ENCODE results near the gene MED25.

DNA sequence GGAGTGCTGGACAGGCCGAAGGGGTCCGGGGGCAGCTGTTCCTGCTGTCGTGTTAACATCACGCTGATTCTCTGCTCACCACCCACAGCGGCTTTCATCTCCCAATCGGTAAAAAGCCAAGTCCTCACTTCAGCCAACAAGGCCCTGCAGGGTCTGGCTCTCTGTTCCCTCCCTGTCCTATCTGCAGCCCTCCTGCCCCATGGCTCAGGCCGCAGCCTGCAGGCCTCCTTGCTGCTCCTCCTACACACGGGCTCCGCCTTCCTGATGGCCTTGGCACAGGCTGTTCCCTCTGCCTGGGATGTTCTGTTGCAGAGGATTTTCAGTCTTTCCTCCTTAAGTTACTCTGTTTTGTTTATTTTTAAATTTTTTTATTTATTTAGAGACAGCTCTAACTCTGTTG is 27.2 kb upstream of the MED25 start:
- TF ChIP-seq OVOL2 (CRISPR knock-in tag; IDR thresholded peaks at IDR 0.05; ENCODE audit: borderline replicate concordance) (no peak), NFE2L1 (CRISPR knock-in tag; IDR thresholded peaks at IDR 0.05) (no peak), ELF4 (CRISPR knock-in tag; IDR thresholded peaks at IDR 0.05; ENCODE audit: low read depth) (no peak), FOXK1 (CRISPR knock-in tag; IDR thresholded peaks at IDR 0.05) (no peak), ZNF121 (CRISPR knock-in tag; IDR thresholded peaks at IDR 0.05) (no peak)
- TF ChIP-seq, protein P1, sequence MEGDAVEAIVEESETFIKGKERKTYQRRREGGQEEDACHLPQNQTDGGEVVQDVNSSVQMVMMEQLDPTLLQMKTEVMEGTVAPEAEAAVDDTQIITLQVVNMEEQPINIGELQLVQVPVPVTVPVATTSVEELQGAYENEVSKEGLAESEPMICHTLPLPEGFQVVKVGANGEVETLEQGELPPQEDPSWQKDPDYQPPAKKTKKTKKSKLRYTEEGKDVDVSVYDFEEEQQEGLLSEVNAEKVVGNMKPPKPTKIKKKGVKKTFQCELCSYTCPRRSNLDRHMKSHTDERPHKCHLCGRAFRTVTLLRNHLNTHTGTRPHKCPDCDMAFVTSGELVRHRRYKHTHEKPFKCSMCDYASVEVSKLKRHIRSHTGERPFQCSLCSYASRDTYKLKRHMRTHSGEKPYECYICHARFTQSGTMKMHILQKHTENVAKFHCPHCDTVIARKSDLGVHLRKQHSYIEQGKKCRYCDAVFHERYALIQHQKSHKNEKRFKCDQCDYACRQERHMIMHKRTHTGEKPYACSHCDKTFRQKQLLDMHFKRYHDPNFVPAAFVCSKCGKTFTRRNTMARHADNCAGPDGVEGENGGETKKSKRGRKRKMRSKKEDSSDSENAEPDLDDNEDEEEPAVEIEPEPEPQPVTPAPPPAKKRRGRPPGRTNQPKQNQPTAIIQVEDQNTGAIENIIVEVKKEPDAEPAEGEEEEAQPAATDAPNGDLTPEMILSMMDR (IDR thresholded peaks at IDR 0.05), result no peak
- TF ChIP-seq, protein P2, sequence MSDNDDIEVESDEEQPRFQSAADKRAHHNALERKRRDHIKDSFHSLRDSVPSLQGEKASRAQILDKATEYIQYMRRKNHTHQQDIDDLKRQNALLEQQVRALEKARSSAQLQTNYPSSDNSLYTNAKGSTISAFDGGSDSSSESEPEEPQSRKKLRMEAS (CRISPR knock-in tag; IDR thresholded peaks at IDR 0.05), result no peak
- TF ChIP-seq, protein P3, sequence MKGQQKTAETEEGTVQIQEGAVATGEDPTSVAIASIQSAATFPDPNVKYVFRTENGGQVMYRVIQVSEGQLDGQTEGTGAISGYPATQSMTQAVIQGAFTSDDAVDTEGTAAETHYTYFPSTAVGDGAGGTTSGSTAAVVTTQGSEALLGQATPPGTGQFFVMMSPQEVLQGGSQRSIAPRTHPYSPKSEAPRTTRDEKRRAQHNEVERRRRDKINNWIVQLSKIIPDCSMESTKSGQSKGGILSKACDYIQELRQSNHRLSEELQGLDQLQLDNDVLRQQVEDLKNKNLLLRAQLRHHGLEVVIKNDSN (CRISPR knock-in tag; IDR thresholded peaks at IDR 0.05), result no peak
- TF ChIP-seq, protein P4, sequence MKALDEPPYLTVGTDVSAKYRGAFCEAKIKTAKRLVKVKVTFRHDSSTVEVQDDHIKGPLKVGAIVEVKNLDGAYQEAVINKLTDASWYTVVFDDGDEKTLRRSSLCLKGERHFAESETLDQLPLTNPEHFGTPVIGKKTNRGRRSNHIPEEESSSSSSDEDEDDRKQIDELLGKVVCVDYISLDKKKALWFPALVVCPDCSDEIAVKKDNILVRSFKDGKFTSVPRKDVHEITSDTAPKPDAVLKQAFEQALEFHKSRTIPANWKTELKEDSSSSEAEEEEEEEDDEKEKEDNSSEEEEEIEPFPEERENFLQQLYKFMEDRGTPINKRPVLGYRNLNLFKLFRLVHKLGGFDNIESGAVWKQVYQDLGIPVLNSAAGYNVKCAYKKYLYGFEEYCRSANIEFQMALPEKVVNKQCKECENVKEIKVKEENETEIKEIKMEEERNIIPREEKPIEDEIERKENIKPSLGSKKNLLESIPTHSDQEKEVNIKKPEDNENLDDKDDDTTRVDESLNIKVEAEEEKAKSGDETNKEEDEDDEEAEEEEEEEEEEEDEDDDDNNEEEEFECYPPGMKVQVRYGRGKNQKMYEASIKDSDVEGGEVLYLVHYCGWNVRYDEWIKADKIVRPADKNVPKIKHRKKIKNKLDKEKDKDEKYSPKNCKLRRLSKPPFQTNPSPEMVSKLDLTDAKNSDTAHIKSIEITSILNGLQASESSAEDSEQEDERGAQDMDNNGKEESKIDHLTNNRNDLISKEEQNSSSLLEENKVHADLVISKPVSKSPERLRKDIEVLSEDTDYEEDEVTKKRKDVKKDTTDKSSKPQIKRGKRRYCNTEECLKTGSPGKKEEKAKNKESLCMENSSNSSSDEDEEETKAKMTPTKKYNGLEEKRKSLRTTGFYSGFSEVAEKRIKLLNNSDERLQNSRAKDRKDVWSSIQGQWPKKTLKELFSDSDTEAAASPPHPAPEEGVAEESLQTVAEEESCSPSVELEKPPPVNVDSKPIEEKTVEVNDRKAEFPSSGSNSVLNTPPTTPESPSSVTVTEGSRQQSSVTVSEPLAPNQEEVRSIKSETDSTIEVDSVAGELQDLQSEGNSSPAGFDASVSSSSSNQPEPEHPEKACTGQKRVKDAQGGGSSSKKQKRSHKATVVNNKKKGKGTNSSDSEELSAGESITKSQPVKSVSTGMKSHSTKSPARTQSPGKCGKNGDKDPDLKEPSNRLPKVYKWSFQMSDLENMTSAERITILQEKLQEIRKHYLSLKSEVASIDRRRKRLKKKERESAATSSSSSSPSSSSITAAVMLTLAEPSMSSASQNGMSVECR (CRISPR knock-in tag; IDR thresholded peaks at IDR 0.05; ENCODE audit: borderline replicate concordance), result no peak
- TF ChIP-seq, protein P5, sequence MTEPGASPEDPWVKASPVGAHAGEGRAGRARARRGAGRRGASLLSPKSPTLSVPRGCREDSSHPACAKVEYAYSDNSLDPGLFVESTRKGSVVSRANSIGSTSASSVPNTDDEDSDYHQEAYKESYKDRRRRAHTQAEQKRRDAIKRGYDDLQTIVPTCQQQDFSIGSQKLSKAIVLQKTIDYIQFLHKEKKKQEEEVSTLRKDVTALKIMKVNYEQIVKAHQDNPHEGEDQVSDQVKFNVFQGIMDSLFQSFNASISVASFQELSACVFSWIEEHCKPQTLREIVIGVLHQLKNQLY (CRISPR knock-in tag; IDR thresholded peaks at IDR 0.05), result no peak
- TF ChIP-seq, protein P6, sequence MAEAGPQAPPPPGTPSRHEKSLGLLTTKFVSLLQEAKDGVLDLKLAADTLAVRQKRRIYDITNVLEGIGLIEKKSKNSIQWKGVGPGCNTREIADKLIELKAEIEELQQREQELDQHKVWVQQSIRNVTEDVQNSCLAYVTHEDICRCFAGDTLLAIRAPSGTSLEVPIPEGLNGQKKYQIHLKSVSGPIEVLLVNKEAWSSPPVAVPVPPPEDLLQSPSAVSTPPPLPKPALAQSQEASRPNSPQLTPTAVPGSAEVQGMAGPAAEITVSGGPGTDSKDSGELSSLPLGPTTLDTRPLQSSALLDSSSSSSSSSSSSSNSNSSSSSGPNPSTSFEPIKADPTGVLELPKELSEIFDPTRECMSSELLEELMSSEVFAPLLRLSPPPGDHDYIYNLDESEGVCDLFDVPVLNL (CRISPR knock-in tag; IDR thresholded peaks at IDR 0.05; ENCODE audit: borderline replicate concordance, low read depth), result no peak
- TF ChIP-seq, protein P7, sequence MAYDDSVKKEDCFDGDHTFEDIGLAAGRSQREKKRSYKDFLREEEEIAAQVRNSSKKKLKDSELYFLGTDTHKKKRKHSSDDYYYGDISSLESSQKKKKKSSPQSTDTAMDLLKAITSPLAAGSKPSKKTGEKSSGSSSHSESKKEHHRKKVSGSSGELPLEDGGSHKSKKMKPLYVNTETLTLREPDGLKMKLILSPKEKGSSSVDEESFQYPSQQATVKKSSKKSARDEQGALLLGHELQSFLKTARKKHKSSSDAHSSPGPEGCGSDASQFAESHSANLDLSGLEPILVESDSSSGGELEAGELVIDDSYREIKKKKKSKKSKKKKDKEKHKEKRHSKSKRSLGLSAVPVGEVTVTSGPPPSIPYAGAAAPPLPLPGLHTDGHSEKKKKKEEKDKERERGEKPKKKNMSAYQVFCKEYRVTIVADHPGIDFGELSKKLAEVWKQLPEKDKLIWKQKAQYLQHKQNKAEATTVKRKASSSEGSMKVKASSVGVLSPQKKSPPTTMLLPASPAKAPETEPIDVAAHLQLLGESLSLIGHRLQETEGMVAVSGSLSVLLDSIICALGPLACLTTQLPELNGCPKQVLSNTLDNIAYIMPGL (CRISPR knock-in tag; IDR thresholded peaks at IDR 0.05), result no peak

All from WTC11 (cell line).